Eye (tissue), 1 donor: ENCODE data around the gene ACKR2.

Experiments
- DNase-seq: peaks from one replicate; pipeline ENCODE4 v3.0.0-alpha.2; 2015

Gene ACKR2

GRCh38 chr3:42809202-42809601 is at the start of gene ACKR2:
TSS of gene ACKR2 (plus strand) at chr3:42809445. CDS start at chr3:42864503, 55,058 bp downstream.
- no peak for DNase-seq

GRCh38 chr3:42762046-42762724 is 47.1 kb upstream of the ACKR2 start:
- no peak for DNase-seq

DNA sequence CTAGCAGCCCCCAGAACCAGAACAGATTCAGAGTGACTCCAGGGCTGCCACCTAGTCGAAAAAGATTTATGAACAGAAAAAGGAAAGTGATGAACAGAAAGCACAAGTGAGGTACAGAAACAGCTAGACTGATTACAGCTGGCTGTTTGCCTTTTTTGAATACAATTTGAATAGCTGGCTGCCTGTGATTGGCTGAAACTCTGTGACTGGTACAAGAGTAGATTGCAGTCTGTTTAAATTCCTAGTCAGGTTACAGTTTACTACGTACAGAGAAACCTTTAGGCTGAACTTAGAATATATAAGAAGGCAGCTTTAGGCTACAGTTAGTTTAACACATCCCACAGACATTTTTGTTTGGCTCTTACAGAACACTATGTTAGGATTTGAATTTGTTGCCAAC is 46.2 kb upstream of the ACKR2 start:
- DNase-seq, result no peak

GRCh38 chr3:42764115-42764514 is 45.1 kb upstream of the ACKR2 start:
- no peak for DNase-seq

DNA sequence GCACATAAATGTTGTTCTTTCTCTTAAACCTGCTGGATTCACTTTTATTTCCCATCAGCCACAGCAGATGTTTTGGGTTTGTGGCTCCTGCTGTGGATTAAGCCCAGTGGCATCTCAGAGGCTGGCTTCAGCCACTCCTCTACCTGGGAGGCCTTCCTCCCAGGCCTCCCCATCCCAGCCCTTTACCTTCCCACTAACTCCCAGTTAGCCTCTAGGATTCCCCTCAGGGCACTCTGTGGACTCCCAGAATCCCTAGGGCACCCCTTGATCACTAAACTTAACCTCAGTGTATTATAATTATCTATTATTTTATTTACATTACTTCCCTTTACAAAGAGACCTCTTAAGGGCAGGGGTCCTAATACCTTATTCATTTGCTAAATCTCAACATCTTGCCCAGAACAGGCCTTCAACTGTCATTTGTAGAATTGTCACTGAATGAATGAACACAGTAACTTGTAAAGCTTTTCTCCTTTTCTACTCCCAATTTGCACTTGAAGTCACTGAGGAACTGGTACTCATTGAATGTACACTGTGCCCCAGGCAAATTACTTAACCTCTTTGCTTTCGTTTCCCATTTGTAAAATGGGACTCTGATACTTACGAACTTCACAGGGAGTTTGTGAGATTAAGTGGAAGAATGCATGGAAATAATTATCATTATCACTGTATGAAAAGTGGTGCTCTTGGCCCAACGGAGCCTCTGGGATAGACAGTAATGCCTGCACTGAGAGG is 44.5 kb upstream of the ACKR2 start:
- DNase-seq, result no peak

DNA sequence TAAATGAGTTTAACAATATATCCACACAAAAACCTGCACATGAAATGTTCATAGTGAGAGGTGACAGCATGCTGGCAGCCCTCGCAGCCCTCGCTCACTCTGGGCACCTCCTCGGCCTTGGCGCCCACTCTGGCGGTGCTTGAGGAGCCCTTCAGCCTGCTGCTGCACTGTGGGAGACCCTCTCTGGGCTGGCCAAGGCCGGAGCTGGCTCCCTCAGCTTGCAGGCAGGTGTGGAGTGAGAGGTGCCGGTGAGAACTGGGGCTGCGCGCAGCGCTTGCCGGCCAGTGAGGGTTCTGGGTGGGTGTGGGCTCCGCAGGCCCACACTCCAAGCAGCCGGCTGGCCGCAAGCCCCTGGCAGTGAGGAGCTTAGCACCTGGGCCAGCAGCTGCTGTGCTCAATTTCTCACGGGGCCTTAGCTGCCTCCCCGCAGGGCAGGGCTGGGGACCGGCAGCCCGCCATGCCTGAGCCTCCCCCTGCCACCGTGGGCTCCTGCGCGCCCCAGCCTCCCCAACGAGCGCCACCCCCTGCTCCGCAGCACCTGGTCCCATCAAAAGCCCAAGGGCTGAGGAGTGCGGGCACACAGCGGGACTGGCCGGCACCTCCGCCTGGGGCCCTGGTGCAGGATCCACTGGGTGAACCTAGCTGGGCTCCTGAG is 39.6 kb upstream of the ACKR2 start:
- DNase-seq, result no peak

- DNase-seq, result no peak
Measured at GRCh38 chr3:42771271-42771670, 38.0 kb upstream of the ACKR2 start.

- DNase-seq, result peak; percentile 98
Measured at GRCh38 chr3:42772670-42773408, 36.4 kb upstream of the ACKR2 start, which contains the start of gene CCDC13. TSS of gene CCDC13 (minus strand) at chr3:42773253. CDS start at chr3:42758345, 14,908 bp downstream.

DNA sequence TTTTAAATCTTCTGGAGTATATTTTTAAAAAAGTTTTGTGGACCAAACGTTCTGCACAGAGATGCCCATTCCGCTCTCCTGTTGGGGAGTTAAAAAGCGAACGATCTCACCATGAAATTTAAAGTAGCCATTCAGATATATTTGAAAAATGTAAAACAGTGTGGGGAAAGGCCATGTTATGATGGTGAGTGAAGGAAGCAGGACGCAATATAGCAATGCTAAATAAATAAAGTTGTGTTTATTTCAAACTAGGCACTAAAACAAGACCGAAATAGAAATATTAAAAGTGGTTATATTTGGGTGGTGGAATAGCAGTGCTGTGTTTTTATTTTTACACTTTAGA is 35.9 kb upstream of the ACKR2 start:
- DNase-seq, result no peak

DNA sequence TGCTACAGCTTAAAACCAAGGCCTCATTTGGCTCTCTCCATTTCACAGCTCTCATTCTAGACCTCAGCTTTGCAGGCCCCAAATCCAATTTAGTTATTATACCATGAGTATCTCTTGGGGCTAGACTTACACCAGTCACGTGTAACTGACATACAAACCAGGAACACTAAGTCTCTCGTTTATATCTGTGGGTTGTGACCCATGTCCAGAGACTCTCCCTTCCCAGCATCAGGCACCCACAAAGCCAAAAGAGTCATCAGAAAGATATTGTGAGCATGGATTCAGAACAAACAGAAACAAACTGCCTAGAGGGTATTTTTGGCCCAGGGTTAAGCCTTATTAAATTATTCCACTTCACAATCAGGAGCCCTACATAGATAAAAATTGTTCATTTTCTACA is 30.6 kb upstream of the ACKR2 start:
- peak; percentile 13 for DNase-seq

DNA sequence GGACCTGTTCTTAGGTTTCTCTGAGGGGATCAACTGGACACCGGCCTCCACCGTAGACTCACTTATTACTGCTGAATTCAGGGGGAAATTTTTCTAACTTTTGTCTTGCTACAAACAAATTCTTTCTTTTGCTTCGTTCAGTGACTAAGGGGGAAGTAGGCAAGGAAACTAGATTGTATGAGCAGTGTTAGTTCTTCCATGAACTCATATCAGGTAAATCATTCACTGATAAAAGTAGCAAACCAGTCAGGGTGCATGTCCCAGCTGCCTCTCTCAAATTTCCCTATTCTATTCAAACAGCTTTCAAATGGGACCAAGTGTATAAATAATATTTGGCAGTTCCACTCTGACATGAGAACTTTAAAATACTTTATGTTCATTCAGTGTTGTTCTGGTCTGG is 28.8 kb upstream of the ACKR2 start:
- no peak for DNase-seq

DNA sequence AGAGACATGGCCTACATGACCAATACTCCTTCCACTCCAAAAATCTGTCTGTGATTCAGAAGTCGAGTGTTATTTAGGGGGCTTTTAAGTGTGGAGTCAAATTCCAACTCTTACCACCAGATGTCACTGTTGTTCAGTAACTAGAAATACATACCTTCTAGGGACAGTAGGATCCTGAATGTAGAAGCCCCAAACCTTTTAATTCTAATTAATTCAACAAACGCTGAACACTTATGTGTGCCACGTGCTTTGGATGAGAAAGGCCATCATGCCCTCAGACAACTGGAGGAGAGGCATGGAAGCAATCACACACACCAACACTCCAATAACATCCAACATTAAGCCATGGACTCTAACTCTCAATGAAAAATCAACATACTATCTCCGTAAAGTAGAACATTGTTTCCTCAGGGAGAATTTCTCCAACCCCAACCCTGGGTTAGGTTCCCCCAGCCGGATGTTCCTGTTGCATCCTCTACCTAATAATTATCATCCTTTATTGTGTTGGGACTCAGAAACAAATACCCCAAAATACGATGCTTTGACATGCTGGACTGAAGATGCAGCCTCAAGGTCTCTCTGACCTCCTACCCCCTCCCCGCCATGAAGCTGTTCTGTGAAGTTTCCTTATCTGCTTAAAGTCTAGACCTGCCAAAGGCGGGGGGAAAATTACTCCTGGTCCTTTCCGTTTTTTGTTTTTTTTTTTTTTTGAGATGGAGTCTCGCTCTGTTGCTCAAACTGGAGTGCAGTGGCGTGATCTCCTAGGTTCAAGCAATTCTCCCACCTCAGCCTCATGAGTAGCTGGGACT is 28.1 kb upstream of the ACKR2 start:
- DNase-seq, result peak; percentile 93

DNA sequence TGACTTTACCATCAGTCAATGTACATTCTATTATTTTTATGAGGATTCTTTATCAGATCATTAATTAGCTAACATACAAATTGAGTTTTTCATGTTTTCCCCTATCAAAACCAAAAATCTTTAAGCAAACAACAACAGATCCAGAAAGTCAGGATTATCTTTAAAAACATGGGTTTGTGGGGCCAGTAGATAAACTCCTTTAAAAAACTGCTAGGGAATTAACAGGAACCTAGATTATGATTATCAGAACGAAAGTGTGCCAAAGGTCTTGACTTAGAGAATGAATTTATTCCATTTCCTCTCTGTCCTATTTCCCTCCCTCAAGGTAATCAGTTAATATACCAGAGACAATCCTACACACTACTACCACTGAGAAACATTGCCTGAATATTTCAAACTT is 23.0 kb upstream of the ACKR2 start:
- DNase-seq, result no peak

DNA sequence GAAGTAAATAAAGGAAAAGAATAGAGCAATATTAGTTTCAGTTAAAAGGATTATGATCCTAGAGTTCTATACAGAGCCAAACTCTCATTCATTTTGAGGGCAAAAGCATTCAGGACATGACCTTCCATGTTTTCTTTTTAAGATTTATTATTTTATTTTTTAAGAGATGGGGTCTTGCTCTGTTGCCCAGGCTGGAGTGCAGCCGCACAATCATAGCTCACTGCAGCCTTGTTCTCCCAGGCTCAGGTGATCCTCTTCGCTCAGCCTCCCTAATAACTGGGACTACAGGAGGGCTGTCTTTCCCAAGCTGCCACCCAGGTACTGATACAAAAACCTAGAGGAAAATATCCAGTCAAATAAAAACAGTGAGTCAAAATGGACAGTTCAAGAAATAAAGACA is 22.6 kb upstream of the ACKR2 start:
- no peak for DNase-seq

GRCh38 chr3:42790714-42791229 is 18.5 kb upstream of the ACKR2 start:
- DNase-seq, result no peak

DNA sequence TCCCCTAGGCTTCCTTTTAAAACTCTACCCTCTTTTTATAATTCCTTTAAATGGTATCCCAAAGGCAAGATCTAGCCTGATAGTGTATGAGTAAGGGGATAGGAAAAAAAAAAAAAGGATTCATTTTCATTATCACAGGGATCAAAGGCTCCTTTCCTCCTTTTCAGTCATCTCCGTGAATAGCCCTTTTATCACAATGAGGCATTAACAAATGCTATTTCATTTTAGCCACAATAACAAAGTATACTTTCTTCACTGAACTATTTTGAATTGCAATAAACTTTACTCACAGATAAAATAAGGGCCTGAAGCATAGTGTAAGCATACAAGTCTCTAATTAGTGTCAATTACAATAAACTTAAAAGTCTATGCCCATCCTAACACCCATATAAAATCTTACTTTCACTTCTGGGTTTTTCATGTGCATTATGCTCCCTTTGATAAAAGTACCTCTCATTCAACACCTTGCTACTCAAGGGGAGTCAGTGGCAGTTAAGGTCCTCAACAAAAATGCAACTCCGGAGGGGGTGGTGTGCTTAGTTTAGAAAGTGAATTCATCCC is 13.5 kb upstream of the ACKR2 start:
- no peak for DNase-seq

DNA sequence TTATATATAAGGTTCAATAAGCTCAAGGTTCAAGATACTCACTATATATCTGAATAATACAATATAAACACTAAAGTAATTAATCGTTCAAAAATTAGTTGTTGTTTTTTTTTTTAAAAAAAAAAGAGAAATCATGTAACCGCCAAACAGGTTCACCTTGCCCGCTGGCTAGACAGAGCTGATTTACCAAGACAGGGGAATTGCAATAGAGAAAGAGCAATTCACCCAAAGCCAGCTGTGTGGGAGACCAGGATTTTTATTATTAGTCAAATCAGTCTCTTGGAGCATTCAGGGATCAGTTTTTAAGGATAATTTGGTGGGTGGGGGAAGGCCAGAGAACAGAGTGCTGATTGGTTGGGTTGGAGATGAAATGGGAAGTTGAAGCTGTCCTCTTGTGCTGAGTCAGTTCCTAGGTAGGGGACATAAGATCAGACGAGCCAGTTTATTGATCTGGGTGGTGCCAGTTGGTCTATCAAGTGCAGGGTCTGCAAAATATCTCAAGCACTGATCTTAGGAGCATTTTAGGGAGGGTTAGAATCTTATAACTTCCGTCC is 12.8 kb upstream of the ACKR2 start:
- DNase-seq, result no peak

GRCh38 chr3:42799376-42799775 is 9.9 kb upstream of the ACKR2 start:
- DNase-seq, result no peak

GRCh38 chr3:42800251-42800650 is 9.0 kb upstream of the ACKR2 start:
- no peak for DNase-seq

- DNase-seq, result no peak
Measured at GRCh38 chr3:42801048-42801620, 8.1 kb upstream of the ACKR2 start.

- DNase-seq, result no peak
Measured at GRCh38 chr3:42801784-42802183, 7.5 kb upstream of the ACKR2 start.
